Dermis microvascular lymphatic vessel endothelial cell (primary cell): ENCODE measurements around the gene C11orf98. TPM values are rescaled to one million over a fixed set of nuclear protein-coding genes. Genes with fewer than 3 reads are reported as not detected.

Source experiments
- DNase-seq, 2 donors: peaks; one replicate each; pipeline versions ENCODE4 v3.0.0 to v3.0.0-alpha.2; 2010; ENCODE audit warnings: low read depth in 2 of 2
- total RNA-seq: library from RNA; depleted of rRNA; stranded (reverse); fragments of >200 nt; gene quantifications from 2 replicates; pipeline ENCODE4 v1.2.1, GENCODE V29; 2014

The C11orf98 gene
- total RNA-seq, 1 donor from 2014 or later, result 24.4 TPM

DNA sequence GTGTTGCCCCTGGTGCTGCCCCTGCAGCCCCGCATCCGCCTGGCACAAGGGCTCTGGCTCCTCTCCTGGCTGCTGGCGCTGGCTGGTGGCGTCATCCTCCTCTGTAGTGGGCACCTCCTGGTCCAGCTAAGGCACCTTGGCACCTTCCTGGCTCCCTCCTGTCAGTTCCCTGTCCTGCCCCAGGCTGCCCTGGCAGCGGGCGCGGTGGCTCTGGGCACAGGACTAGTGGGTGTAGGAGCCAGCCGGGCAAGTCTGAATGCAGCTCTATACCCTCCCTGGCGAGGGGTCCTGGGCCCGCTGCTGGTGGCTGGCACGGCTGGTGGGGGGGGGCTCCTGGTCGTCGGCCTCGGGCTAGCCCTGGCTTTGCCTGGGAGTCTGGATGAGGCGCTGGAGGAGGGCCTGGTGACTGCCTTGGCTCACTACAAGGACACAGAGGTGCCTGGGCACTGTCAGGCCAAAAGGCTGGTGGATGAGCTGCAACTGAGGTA is 51.7 kb downstream of the C11orf98 start:
- no peak for DNase-seq

Other genes with a start within 250 kb of the C11orf98 start
- gene SCGB1A1, start 246.2 kb downstream of the C11orf98 start, total RNA-seq, result not detected in 2 replicates
- 231 and 244 TPM in 2 replicates for gene AHNAK, start 118.4 kb downstream of the C11orf98 start, total RNA-seq
- 1,142 and 1,515 TPM in 2 replicates for gene EEF1G, start 91.3 kb downstream of the C11orf98 start, total RNA-seq
- 8.9 and 11.0 TPM in 2 replicates for gene TUT1, start 73.7 kb downstream of the C11orf98 start, total RNA-seq
- 185 and 204 TPM in 2 replicates for gene MTA2, start 63.3 kb downstream of the C11orf98 start, total RNA-seq
- gene EML3, start 52.4 kb downstream of the C11orf98 start, total RNA-seq, result 23.7 and 35.1 TPM in 2 replicates
- gene ROM1, start 52.0 kb downstream of the C11orf98 start, total RNA-seq, result 2.9 and 3.3 TPM in 2 replicates
- 13.9 and 19.3 TPM in 2 replicates for gene B3GAT3, start 43.2 kb downstream of the C11orf98 start, total RNA-seq
- 204 and 246 TPM in 2 replicates for gene GANAB, start 18.6 kb downstream of the C11orf98 start, total RNA-seq
- gene INTS5, start 11.9 kb downstream of the C11orf98 start, total RNA-seq, result 15.8 and 22.6 TPM in 2 replicates
- gene CSKMT, start 102 bp upstream of the C11orf98 start, total RNA-seq, result 4.8 and 4.9 TPM in 2 replicates
- gene UQCC3, start 6.5 kb upstream of the C11orf98 start, total RNA-seq, result 5.6 and 9.9 TPM in 2 replicates
- gene LBHD1, start 7.1 kb upstream of the C11orf98 start, total RNA-seq, result 1.5 and 1.8 TPM in 2 replicates
- 102 and 148 TPM in 2 replicates for gene UBXN1, start 13.9 kb upstream of the C11orf98 start, total RNA-seq
- gene LRRN4CL, start 24.3 kb upstream of the C11orf98 start, total RNA-seq, result 0.38 and 0.51 TPM in 2 replicates
- gene BSCL2, start 42.2 kb upstream of the C11orf98 start, total RNA-seq, result 23.5 and 26.0 TPM in 2 replicates
- not detected in 2 replicates for gene GNG3, start 42.5 kb upstream of the C11orf98 start, total RNA-seq
- gene HNRNPUL2, start 62.2 kb upstream of the C11orf98 start, total RNA-seq, result 7.6 and 11.0 TPM in 2 replicates
- gene TTC9C, start 63.3 kb upstream of the C11orf98 start, total RNA-seq, result 28.8 and 32.3 TPM in 2 replicates
- 9.0 and 11.6 TPM in 2 replicates for gene ZBTB3, start 89.0 kb upstream of the C11orf98 start, total RNA-seq
- gene POLR2G, start 96.4 kb upstream of the C11orf98 start, total RNA-seq, result 65.0 and 67.8 TPM in 2 replicates
- 23.9 and 37.4 TPM in 2 replicates for gene TAF6L, start 106.2 kb upstream of the C11orf98 start, total RNA-seq
- gene TMEM179B, start 122.2 kb upstream of the C11orf98 start, total RNA-seq, result 20.2 and 30.2 TPM in 2 replicates
- 10.4 and 12.0 TPM in 2 replicates for gene TMEM223, start 126.8 kb upstream of the C11orf98 start, total RNA-seq
- gene NXF1, start 140.2 kb upstream of the C11orf98 start, total RNA-seq, result 9.5 and 18.1 TPM in 2 replicates
- 31.6 and 44.9 TPM in 2 replicates for gene STX5, start 166.8 kb upstream of the C11orf98 start, total RNA-seq
- not detected in 2 replicates for gene TEX54, start 167.6 kb upstream of the C11orf98 start, total RNA-seq
- gene WDR74, start 174.4 kb upstream of the C11orf98 start, total RNA-seq, result 40.7 and 79.2 TPM in 2 replicates
- gene SLC3A2, start 215.7 kb upstream of the C11orf98 start, total RNA-seq, result 48.4 and 51.1 TPM in 2 replicates